ENCODE results near the gene RPS8.
A peak's percentile ranks its signal among the peaks of the same experiment; 100 is the strongest.

RPS8 gene

GRCh38 chr1:44817307-44817706, 42.0 kb downstream of the RPS8 start (continued):
- TF ChIP-seq OVOL3 (tag by site-specific recombination; IDR thresholded peaks at IDR 0.05) (no peak), ZNF23 (tag by site-specific recombination; IDR thresholded peaks at IDR 0.05; ENCODE audit: borderline replicate concordance) (no peak), ZNF423 (tag by site-specific recombination; IDR thresholded peaks at IDR 0.05) (no peak), ZNF202 (tag by site-specific recombination; IDR thresholded peaks at IDR 0.05; ENCODE audit: borderline replicate concordance) (no peak), ZBTB48 (tag by site-specific recombination; IDR thresholded peaks at IDR 0.05) (no peak), ZNF404 (tag by site-specific recombination; IDR thresholded peaks at IDR 0.05) (no peak), ZIC2 (tag by site-specific recombination; IDR thresholded peaks at IDR 0.05) (no peak), SCRT1 (tag by site-specific recombination; IDR thresholded peaks at IDR 0.05; ENCODE audit: borderline replicate concordance) (no peak), ZNF449 (tag by site-specific recombination; IDR thresholded peaks at IDR 0.05) (no peak)

- Histone ChIP-seq H3K4me3 (ENCODE audit: low read depth, low read length) (no peak overlapping the region), H3K27ac (ENCODE audit: extremely low read depth, low read depth, low read length) (no peak overlapping the region), H3K4me1 (ENCODE audit: control insufficient read depth, insufficient read depth, low read length) (no peaks in the 10 kb centered on the region), H3K9me3 (ENCODE audit: control insufficient read depth, insufficient read depth, low read depth, low read length) (no peaks in the 10 kb centered on the region), H3K36me3 (ENCODE audit: control insufficient read depth in 2 of 2, insufficient read depth in 1 of 2, low read length in 2 of 2) (peaks cover 0 to 19% of the 10 kb centered on the region in 2 experiments; a peak in 1 of 3 replicates)
- POLR2A ChIA-PET = interaction anchor here (0.6 to 6.1 kb wide), 8 partner anchors 10 to 177 kb away, joined by 4 to 84 read pairs (median 21); partner anchors contain the start of genes BTBD19, DYNLT4, PLK3 and RPS8
- TF ChIP-seq ZNF24 (tag by site-specific recombination; IDR thresholded peaks at IDR 0.05) (no peak), YY2 (tag by site-specific recombination; IDR thresholded peaks at IDR 0.05) (no peak), ZNF155 (tag by site-specific recombination; IDR thresholded peaks at IDR 0.05) (no peak), GLIS1 (tag by site-specific recombination; IDR thresholded peaks at IDR 0.05) (no peak)
- CTCF ChIA-PET = interaction anchor here (0.7 to 3.2 kb wide), 4 partner anchors 9 to 33 kb away, joined by 3 to 28 read pairs (median 12); partner anchors contain the start of genes BTBD19 and PLK3
Measured at GRCh38 chr1:44817771-44818495, 42.6 kb downstream of the RPS8 start.

- Histone ChIP-seq H3K4me1 (ENCODE audit: control insufficient read depth, insufficient read depth, low read length) (no peaks in the 10 kb centered on the region), H3K4me3 (ENCODE audit: low read depth, low read length) (peak overlapping the region; percentile 5), H3K27ac (ENCODE audit: extremely low read depth, low read depth, low read length) (peak overlapping the region; percentile 0; the same call in 1 of the 2 replicates), H3K36me3 (ENCODE audit: control insufficient read depth in 2 of 2, insufficient read depth in 1 of 2, low read length in 2 of 2) (peaks cover 0 to 11% of the 10 kb centered on the region in 2 experiments; a peak in 1 of 3 replicates), H3K9me3 (ENCODE audit: control insufficient read depth, insufficient read depth, low read depth, low read length) (no peaks in the 10 kb centered on the region)
- CTCF ChIA-PET = interaction anchor here (0.6 to 3.2 kb wide), 8 partner anchors 10 to 677 kb away, joined by 3 to 28 read pairs (median 4); partner anchors contain the start of gene PLK3
- POLR2A ChIA-PET = interaction anchor here (0.7 to 6.1 kb wide), 22 partner anchors 11 to 1428 kb away, joined by 3 to 84 read pairs (median 6); partner anchors contain the start of genes BEST4, BTBD19, DYNLT4 and HECTD3
- TF ChIP-seq ZSCAN4 (tag by site-specific recombination; IDR thresholded peaks at IDR 0.05) = no peak
- TF ChIP-seq ZNF596 (tag by site-specific recombination; IDR thresholded peaks at IDR 0.05) = no peak
- TF ChIP-seq ZNF658 (tag by site-specific recombination; IDR thresholded peaks at IDR 0.05) = no peak
- TF ChIP-seq IKZF3 (tag by site-specific recombination; IDR thresholded peaks at IDR 0.05) = no peak
- no peak for TF ChIP-seq ZNF248 (tag by site-specific recombination; IDR thresholded peaks at IDR 0.05)
- TF ChIP-seq PRDM10 (tag by site-specific recombination; IDR thresholded peaks at IDR 0.05) = peak; percentile 39; the same call in 1 of the 2 replicates
- TF ChIP-seq ZBTB11 (tag by site-specific recombination; conservative IDR thresholded peaks at IDR 0.05; ENCODE audit: low read depth) = no peak
- no peak for TF ChIP-seq ZNF529 (tag by site-specific recombination; IDR thresholded peaks at IDR 0.05; ENCODE audit: insufficient replicate concordance)
Measured at GRCh38 chr1:44819196-44819607, 43.9 kb downstream of the RPS8 start.

Measured in HEK293 (cell line).